GM12872 (cell line): ENCODE results near the gene CCT7.

Experiments
- CTCF ChIP-seq: IDR thresholded peaks from 3 replicates; pipeline ENCODE4 v1.5.1; 2011; ENCODE audit warnings: low read depth, mild to moderate bottlenecking, low read length, moderate library complexity; ENCODE audit not compliant: insufficient read depth

Gene CCT7

GRCh38 chr2:73264332-73264606, 30.2 kb downstream of the CCT7 start:
- TF ChIP-seq CTCF, result no peak

- TF ChIP-seq CTCF, result no peak
These were observed 30.7 kb downstream of the CCT7 start for GRCh38 chr2:73264783-73265182.

- TF ChIP-seq CTCF, result no peak
These were observed 31.4 kb downstream of the CCT7 start for GRCh38 chr2:73265298-73266060.

- no peak for TF ChIP-seq CTCF
These were observed 32.2 kb downstream of the CCT7 start for GRCh38 chr2:73266061-73266901.

GRCh38 chr2:73267008-73267407, 32.9 kb downstream of the CCT7 start:
- TF ChIP-seq CTCF, result no peak

- no peak for TF ChIP-seq CTCF
These were observed 34.3 kb downstream of the CCT7 start for GRCh38 chr2:73268366-73268829.

- no peak for TF ChIP-seq CTCF
These were observed 35.0 kb downstream of the CCT7 start for GRCh38 chr2:73268830-73269685.
